SK-N-SH (cell line): ENCODE results near the gene CAPNS1.

Experiments
- CHD2 ChIP-seq: fragments of 150-350 bp; IDR thresholded peaks from 2 replicates; pipeline ENCODE4 v1.6.1; 2018; ENCODE audit warnings: low read length; ENCODE audit not compliant: partially characterized antibody
- EP300 ChIP-seq, 2 experiments: IDR thresholded peaks; 2 replicates each; pipeline versions ENCODE4 v1.4.0 to v1.6.1; 2012; ENCODE audit warnings: borderline replicate concordance in 1 of 2, low read depth in 1 of 2, low read length in 1 of 2
- FOXM1 ChIP-seq: IDR thresholded peaks from 2 replicates; pipeline ENCODE4 v1.4.0; 2012; ENCODE audit warnings: low read depth, mild to moderate bottlenecking
- MXI1 ChIP-seq: IDR thresholded peaks from 2 replicates; pipeline ENCODE4 v1.6.1; 2012; ENCODE audit warnings: mild to moderate bottlenecking, low read depth, low read length, improper control_type of control experiment
- NRF1 ChIP-seq: IDR thresholded peaks from 2 replicates; pipeline ENCODE4 v1.6.1; 2012; ENCODE audit warnings: low read depth, mild to moderate bottlenecking, low read length
- POLR2AphosphoS5 ChIP-seq: IDR thresholded peaks from 2 replicates; pipeline ENCODE4 v1.6.1; 2012; ENCODE audit warnings: low read depth, low read length
- RAD21 ChIP-seq: IDR thresholded peaks from 2 replicates; pipeline ENCODE4 v1.6.1; 2012; ENCODE audit warnings: mild to moderate bottlenecking, low read length
- RCOR1 ChIP-seq: fragments of 150-350 bp; IDR thresholded peaks from 2 replicates; pipeline ENCODE4 v1.6.1; 2017; ENCODE audit warnings: antibody characterized with exemption, low read length
- TF ChIP-seq, protein P1 (sequence below): fragments of 200-600 bp; sonication (generic); IDR thresholded peaks from 2 replicates; pipeline ENCODE4 v1.6.1; 2017; ENCODE audit warnings: antibody characterized with exemption, mild to moderate bottlenecking, moderate library complexity
- TF ChIP-seq, protein P2 (sequence below): IDR thresholded peaks from 2 replicates; pipeline ENCODE4 v1.4.0; 2012; ENCODE audit warnings: low read depth, borderline replicate concordance
- TF ChIP-seq, protein P3 (sequence below): IDR thresholded peaks from 2 replicates; pipeline ENCODE4 v1.6.1; 2012; ENCODE audit warnings: mild to moderate bottlenecking, low read depth, low read length, moderate library complexity
- TF ChIP-seq, protein P4 (sequence below): fragments of 150-350 bp; IDR thresholded peaks from 2 replicates; pipeline ENCODE4 v1.6.1; 2016; ENCODE audit warnings: mild to moderate bottlenecking, low read depth, low read length
- TF ChIP-seq, protein P5 (sequence below): IDR thresholded peaks from 2 replicates; pipeline ENCODE4 v1.4.0; 2012; ENCODE audit warnings: low read depth

DNA sequence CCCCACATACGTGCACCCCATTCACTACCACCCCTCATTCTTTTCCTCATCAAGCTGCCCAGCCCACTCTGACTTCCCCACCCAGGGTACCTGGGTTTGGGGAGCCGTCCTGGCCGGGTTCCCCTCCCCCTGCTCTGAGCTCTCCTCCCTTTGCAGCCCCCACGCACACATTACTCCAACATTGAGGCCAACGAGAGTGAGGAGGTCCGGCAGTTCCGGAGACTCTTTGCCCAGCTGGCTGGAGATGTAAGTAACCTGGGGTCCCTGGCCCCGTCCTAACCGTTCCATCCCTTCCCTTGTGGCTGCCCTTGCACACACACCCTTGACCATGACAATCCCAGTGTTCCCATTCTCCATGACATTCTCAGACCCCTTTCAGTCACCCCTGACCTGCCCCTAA lies 2.6 kb downstream of the CAPNS1 start:
- TF ChIP-seq FOXM1: no peak
- TF ChIP-seq MXI1: no peak
- TF ChIP-seq, protein P1, sequence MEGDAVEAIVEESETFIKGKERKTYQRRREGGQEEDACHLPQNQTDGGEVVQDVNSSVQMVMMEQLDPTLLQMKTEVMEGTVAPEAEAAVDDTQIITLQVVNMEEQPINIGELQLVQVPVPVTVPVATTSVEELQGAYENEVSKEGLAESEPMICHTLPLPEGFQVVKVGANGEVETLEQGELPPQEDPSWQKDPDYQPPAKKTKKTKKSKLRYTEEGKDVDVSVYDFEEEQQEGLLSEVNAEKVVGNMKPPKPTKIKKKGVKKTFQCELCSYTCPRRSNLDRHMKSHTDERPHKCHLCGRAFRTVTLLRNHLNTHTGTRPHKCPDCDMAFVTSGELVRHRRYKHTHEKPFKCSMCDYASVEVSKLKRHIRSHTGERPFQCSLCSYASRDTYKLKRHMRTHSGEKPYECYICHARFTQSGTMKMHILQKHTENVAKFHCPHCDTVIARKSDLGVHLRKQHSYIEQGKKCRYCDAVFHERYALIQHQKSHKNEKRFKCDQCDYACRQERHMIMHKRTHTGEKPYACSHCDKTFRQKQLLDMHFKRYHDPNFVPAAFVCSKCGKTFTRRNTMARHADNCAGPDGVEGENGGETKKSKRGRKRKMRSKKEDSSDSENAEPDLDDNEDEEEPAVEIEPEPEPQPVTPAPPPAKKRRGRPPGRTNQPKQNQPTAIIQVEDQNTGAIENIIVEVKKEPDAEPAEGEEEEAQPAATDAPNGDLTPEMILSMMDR: no peak
- TF ChIP-seq EP300 (IDR thresholded peaks at IDR 0.05; ENCODE audit: borderline replicate concordance in 1 of 2, low read depth in 1 of 2, low read length in 1 of 2): no peak
- TF ChIP-seq, protein P2, sequence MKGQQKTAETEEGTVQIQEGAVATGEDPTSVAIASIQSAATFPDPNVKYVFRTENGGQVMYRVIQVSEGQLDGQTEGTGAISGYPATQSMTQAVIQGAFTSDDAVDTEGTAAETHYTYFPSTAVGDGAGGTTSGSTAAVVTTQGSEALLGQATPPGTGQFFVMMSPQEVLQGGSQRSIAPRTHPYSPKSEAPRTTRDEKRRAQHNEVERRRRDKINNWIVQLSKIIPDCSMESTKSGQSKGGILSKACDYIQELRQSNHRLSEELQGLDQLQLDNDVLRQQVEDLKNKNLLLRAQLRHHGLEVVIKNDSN: no peak
- no peak for TF ChIP-seq CHD2
- TF ChIP-seq POLR2AphosphoS5: no peak
- no peak for TF ChIP-seq RCOR1
- no peak for TF ChIP-seq RAD21
- no peak for TF ChIP-seq NRF1
- TF ChIP-seq, protein P3, sequence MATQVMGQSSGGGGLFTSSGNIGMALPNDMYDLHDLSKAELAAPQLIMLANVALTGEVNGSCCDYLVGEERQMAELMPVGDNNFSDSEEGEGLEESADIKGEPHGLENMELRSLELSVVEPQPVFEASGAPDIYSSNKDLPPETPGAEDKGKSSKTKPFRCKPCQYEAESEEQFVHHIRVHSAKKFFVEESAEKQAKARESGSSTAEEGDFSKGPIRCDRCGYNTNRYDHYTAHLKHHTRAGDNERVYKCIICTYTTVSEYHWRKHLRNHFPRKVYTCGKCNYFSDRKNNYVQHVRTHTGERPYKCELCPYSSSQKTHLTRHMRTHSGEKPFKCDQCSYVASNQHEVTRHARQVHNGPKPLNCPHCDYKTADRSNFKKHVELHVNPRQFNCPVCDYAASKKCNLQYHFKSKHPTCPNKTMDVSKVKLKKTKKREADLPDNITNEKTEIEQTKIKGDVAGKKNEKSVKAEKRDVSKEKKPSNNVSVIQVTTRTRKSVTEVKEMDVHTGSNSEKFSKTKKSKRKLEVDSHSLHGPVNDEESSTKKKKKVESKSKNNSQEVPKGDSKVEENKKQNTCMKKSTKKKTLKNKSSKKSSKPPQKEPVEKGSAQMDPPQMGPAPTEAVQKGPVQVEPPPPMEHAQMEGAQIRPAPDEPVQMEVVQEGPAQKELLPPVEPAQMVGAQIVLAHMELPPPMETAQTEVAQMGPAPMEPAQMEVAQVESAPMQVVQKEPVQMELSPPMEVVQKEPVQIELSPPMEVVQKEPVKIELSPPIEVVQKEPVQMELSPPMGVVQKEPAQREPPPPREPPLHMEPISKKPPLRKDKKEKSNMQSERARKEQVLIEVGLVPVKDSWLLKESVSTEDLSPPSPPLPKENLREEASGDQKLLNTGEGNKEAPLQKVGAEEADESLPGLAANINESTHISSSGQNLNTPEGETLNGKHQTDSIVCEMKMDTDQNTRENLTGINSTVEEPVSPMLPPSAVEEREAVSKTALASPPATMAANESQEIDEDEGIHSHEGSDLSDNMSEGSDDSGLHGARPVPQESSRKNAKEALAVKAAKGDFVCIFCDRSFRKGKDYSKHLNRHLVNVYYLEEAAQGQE: no peak
- TF ChIP-seq, protein P4, sequence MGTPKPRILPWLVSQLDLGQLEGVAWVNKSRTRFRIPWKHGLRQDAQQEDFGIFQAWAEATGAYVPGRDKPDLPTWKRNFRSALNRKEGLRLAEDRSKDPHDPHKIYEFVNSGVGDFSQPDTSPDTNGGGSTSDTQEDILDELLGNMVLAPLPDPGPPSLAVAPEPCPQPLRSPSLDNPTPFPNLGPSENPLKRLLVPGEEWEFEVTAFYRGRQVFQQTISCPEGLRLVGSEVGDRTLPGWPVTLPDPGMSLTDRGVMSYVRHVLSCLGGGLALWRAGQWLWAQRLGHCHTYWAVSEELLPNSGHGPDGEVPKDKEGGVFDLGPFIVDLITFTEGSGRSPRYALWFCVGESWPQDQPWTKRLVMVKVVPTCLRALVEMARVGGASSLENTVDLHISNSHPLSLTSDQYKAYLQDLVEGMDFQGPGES: no peak
- TF ChIP-seq, protein P5, sequence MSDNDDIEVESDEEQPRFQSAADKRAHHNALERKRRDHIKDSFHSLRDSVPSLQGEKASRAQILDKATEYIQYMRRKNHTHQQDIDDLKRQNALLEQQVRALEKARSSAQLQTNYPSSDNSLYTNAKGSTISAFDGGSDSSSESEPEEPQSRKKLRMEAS: no peak
